DOHH2 (cell line): Measurements from ENCODE around the gene BUB1.

Source experiments
- CTCF ChIP-seq: fragments of 200-600 bp; sonication (generic); IDR thresholded peaks from one replicate; pipeline ENCODE4 v1.5.1; 2014; ENCODE audit warnings: antibody characterized with exemption, mild to moderate bottlenecking, low read depth, low read length; ENCODE audit not compliant: poor library complexity, severe bottlenecking
- EZH2phosphoT487 ChIP-seq: fragments of 200-600 bp; sonication (generic); IDR thresholded peaks from 2 replicates; pipeline ENCODE4 v1.6.1; 2017; ENCODE audit warnings: borderline replicate concordance, mild to moderate bottlenecking, antibody characterized with exemption, low read length, moderate library complexity, mixed read lengths

DNA sequence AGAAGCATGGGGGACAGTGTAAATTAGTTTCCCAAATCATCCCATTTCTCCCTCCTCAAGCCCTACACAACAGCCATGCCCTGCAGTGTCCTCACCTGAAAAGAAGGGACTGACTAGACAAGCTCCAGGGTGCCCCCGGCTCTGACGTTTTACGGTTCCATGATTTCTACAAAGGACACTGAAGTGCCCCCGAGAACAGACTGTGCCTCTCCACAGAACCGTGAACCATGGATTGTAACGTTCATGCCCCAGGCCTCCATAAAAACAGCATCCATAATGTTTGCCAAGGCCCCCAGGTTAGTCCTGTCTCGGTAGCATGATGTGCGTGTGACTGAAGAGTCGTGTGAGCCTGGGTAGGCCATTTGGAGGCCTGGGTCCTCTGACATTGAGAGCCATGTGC, 47.5 kb upstream of the BUB1 start:
- TF ChIP-seq CTCF, result no peak
- TF ChIP-seq EZH2phosphoT487, result no peak
